Fibroblast of villous mesenchyme (primary cell): ENCODE results near the gene RSPH1. TPM values are rescaled to one million over a fixed set of nuclear protein-coding genes. Genes with fewer than 3 reads are reported as not detected.
A peak's percentile ranks its signal among the peaks of the same experiment; 100 is the strongest.

Experiments
- DNase-seq: peaks from one replicate; pipeline ENCODE4 v3.0.0-alpha.2; 2010; ENCODE audit warnings: low read depth
- H3K4me3 ChIP-seq: 2 replicates; pipeline ENCODE4 v1.5.1; 2011; ENCODE audit warnings: low read depth, mild to moderate bottlenecking, low read length
- CTCF ChIP-seq: IDR thresholded peaks from 2 replicates; pipeline ENCODE4 v1.5.1; 2012; ENCODE audit warnings: low read depth, mild to moderate bottlenecking, low read length; ENCODE audit not compliant: insufficient read depth
- total RNA-seq: library from RNA; depleted of rRNA; stranded (reverse); fragments of >200 nt; gene quantifications from 2 replicates; pipeline ENCODE4 v1.2.3, GENCODE V29; 2012

RSPH1 gene
- total RNA-seq, 1 donor, result not detected

GRCh38 chr21:42522271-42522670 lies 26.2 kb upstream of the RSPH1 start:
- H3K4me3 ChIP-seq, result no peak overlapping the region
- TF ChIP-seq CTCF, result no peak
- DNase-seq, result no peak

- no peak overlapping the region for H3K4me3 ChIP-seq
- no peak for DNase-seq
- no peak for TF ChIP-seq CTCF
Measured at GRCh38 chr21:42521805-42522204, 25.8 kb upstream of the RSPH1 start.

- no peak for TF ChIP-seq CTCF
- no peak for DNase-seq
- no peak overlapping the region for H3K4me3 ChIP-seq
Measured at GRCh38 chr21:42521384-42521783, 25.4 kb upstream of the RSPH1 start.

- TF ChIP-seq CTCF, result peak; percentile 5
- H3K4me3 ChIP-seq, result no peak overlapping the region
- no peak for DNase-seq
Measured at GRCh38 chr21:42520628-42521253, 24.7 kb upstream of the RSPH1 start.

- no peak overlapping the region for H3K4me3 ChIP-seq
- no peak for DNase-seq
Measured at GRCh38 chr21:42518626-42519025, 22.6 kb upstream of the RSPH1 start.

GRCh38 chr21:42518215-42518614 lies 22.2 kb upstream of the RSPH1 start:
- TF ChIP-seq CTCF, result no peak
- peak; percentile 40 for DNase-seq
- H3K4me3 ChIP-seq, result no peak overlapping the region

More at GRCh38 chr21:42518626-42519025, 22.6 kb upstream of the RSPH1 start:
- no peak for TF ChIP-seq CTCF
